M059J (cell line): ENCODE results near the gene WNT9A. TPM values are rescaled to one million over a fixed set of nuclear protein-coding genes. Genes with fewer than 3 reads are reported as not detected.

Source experiments
- DNase-seq: peaks from one replicate; pipeline ENCODE4 v3.0.0-alpha.2; 2012; ENCODE audit warnings: low read depth
- total RNA-seq: library from RNA; depleted of rRNA; stranded (reverse); fragments of >200 nt; shearing (Covaris generic); gene quantifications from 2 replicates; pipeline ENCODE4 v1.2.3, GENCODE V29; 2014

WNT9A gene
- total RNA-seq, 1 experiment from 2014 or later, result 0.37 TPM

DNA sequence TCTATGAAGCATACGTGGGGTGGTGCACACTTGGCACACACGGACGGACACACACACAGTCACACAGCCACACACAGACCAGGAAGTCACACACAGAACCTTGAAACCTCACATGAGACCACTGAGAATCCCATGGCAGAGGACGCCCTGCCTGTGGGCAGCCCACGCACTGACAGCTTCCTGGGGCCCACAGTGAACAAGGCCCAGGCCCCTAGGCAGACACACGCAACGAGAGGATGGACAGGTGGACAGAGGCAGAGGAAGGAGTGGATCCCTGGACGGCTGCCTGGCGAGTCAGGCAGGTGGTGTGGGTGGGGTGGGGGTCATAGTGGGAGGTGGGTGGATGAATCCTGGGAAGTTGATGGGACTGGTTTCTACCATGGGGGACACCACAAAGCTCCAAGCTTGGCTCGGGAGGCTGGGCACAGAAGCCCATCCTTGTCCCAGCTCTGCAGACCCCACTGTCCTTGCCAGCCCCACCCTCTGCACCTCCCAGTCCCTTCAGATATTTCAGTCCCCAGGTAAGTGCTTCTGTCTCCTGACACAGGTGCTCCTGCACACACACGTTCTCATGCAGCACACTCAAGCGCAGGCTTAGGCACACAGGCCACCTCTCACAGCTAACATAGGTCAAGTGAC, 49.1 kb downstream of the WNT9A start:
- no peak for DNase-seq

DNA sequence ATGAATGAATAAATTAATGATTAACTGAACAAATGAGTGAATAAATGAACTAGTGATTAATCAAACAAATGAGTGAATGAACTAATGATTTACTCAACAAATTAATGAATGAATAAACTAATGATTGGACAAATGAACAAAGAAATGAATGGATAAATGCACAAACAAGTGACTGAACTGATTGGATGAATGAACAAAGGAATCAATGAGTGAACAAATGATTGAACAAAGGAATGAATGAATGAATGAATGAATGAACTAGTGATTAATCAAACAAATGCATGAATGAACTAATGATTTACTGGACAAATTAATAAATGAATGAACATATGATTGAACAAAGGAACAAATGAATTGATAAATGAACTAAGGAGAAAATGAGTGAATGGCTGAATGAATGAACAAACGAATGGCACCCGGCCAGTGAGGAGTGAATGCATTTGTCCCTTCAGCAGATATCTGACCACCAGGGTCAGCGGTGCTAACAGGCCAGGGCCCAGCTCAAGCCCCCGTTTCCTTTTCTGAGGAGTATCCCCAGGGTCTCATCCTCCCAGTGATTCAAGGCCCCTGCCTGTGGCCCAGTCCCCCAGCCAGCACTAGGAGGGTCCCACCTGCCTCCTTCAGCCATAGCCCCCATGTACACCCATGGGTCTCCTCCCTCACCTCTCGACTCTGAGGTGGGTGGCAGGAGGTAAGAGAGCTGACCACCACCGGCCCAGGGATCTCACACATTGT, 49.9 kb downstream of the WNT9A start:
- no peak for DNase-seq

DNA sequence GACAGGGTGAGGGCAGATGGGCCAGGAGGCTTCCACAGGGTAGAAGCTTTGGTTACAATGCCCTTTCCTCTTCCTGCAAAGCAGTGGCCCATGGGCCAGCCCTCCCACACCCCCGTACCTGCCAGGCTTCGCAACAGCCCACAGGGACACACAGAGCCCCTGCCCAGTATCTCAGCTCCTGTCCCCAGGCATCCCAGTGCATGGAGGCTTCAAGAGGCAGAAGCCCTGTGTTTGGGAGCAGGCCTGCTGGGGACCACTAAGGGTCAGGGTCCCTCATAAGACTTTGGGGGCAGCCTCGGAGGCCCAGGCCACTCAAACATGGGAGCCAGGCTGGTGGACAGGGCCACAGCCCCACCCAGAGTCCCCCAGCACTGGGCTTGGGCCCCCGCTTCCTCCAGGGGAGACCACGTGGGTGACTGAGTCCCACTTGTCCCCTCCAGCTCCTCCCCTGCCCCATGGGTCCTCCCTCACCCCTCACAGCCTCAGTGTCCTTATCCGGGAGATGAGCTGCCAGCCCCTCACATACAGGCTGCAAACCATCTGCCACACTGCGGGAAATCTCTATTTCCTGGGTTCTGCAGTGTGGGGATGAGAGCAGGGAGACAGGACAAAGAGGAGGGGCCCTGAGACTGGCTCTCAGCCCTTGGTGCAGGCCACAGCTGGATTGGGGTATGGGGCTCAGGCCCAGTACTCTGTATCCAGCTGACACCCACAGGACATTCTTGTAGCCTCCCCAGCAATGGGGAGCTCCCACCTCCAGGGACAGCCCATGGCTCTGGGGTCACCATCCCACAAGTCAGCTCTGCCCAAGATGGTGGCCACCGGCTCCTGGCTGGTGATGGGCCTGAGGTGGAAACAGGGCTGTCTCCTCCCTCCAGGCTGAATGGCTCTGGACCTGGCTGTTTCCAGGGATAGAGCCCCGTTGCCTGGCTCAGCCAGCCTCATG, 50.7 kb downstream of the WNT9A start:
- no peak for DNase-seq

GRCh38 chr1:227895828-227896685, 51.7 kb downstream of the WNT9A start:
- DNase-seq, result peak; percentile 26

DNA sequence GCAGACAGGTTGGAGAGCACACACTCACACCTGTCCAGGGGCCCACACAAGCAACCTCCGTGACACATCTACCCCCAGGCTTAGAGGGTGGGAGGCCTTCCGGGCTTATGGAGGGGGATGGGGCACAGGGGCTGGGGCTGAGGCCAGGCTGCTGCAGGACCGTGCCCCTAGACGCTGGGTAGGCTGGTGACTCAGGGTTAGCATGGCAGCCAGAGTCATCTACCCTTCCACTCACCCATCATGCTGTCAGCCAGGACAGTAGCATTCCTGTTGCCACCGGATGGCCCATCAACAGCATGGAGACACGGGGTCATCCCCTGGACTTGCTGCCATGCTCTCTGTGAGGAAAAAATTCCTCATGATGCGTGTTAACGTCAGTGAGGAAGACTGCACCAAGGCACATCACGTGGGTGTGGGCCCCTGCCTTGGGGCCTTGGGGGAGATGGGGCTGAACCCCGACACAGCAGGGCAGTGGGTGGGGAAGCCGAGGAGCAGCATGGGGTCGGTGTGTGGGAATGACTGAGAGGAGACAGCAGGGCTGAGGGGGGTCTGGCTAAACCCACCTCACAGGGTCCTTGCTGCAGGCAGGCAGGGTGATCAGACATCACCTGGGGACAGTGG, 52.8 kb downstream of the WNT9A start:
- peak; percentile 33 for DNase-seq

GRCh38 chr1:227893949-227894721, 53.6 kb downstream of the WNT9A start:
- peak; percentile 64 for DNase-seq

GRCh38 chr1:227893300-227893948, 54.3 kb downstream of the WNT9A start:
- no peak for DNase-seq

GRCh38 chr1:227892489-227893299, 55.0 kb downstream of the WNT9A start:
- no peak for DNase-seq

GRCh38 chr1:227891955-227892488, 55.7 kb downstream of the WNT9A start:
- DNase-seq, result no peak

GRCh38 chr1:227891223-227891954, 56.3 kb downstream of the WNT9A start:
- no peak for DNase-seq

DNA sequence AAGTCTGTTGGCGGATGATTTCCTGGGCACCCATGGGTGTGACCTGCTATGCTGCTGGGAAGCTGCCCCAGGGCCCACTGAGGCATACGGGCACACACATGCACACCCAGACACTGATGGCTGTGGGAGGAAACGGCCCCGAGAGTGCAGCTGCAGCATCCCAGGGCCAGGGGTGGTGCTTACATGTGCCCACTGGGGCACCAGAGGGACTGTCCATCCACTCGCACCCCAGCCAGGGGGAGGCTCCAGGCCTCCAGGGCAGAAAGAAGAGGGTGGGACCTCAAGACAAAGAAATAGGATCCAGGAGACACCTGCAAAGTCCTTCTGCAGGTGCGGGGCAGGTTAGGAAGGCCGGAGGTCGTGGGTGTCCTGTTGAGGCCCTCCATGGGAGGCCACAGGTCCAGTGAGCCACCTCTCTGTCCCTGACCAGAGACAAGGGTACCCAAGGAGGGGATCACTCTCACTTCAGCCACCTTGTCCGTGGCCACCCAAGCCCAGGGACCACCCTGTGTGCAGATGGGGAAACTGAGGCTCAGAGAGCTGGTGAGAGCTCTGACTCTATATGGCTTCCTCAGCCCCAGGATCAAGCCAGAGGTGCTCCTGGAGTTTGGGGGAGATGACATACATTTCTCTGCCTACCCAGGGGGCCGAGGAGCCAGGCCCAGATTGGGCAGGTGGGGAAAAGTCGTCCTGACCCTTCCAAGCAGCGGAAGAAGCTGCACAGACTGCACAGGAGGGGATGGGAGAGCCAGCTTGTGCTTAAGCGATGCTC, 57.1 kb downstream of the WNT9A start:
- no peak for DNase-seq

DNA sequence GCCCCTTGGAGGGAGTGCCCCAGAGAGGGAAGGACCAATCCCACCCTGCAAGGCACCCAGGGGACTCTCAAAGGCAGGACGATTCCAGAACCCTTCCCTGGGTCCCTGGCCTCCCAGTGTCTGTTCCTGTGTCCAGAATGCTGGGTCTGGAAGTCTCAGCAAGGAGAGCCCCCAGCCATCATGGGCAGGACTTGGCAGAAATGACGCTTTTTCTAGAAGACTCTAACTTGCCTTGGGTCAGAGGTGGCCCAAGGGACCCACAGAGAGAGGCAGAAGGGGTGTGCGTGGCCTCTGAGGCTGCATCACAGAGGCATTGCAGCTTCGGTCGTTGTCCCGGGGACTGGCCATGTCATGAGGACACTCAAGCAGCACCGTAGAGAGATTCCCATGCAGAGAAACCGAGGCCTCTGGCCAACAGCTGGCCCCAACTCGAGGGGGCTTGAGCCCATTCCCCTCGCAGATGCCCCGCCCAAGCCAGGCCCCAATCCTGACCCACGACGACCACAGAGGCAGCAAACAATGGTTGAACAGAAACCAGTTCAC, 57.8 kb downstream of the WNT9A start:
- DNase-seq, result no peak

DNA sequence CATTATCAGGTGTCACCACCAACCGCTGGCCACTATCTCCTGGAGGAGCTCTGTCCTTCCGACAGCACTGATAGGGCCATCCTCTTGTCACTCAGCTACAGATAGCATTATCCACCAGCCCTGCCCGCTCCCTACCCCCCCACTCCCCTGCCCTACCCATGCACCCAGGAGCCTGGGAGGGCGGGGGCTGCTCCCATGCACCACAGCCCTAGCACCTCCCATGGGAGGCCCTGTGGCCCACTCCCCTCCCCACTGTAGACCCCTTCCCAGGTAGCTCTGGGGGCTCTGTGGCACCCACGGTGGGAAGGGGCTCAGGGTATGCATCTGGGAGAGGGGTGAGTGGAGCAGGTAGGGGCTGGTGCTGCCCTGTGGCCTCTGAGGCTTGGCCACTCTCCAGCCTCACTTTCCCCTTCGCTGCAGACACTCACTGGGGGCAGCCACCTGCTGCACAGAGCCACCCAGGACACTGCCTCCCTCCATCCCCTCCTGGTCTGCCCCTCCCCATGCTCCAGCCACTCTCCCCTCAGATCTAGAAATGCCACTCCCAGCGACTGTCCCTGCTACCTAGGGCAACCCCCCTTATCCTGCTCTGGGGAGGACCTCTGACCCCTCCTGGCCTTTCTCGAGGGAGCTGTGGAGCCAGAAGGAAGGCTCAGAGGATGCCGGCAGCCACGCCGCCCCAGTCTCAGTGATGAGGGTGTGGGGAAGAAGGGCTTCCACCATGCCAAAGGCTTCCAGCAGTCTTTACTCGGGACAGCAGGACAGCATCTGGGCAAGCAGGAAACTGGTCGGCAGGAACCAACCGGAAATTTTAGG, 58.5 kb downstream of the WNT9A start:
- DNase-seq, result no peak

DNA sequence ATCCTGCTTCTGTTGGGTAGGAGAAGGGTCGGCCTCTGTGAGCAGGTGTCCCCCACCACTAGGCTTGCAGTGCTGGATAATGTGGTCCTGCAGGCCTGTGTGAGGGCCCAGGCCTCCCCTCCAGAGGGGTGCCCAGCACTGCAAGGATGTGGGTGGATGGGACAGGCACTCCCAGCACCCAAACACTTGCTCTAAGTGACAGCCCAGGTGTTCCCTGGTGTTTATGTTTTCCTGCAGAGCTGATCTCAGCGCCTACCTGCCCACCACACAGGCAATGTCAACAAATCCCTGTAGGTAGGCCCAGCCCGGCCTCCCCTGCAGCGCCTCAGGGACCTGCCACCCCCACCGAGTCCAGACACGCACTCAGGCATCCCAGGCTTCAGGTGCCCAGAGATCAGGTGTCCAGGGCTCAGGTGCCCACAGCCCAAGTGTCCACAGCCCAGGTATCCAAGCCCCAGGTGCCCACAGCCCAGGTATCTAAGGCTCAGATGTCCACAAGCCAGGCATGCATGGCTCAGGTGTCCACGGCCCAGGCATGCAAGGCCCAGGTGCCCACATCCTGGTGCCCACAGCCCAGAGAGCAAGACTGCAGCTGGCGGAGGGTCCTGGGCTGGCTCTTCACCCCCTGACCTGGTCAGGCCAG, 59.2 kb downstream of the WNT9A start:
- DNase-seq, result no peak

DNA sequence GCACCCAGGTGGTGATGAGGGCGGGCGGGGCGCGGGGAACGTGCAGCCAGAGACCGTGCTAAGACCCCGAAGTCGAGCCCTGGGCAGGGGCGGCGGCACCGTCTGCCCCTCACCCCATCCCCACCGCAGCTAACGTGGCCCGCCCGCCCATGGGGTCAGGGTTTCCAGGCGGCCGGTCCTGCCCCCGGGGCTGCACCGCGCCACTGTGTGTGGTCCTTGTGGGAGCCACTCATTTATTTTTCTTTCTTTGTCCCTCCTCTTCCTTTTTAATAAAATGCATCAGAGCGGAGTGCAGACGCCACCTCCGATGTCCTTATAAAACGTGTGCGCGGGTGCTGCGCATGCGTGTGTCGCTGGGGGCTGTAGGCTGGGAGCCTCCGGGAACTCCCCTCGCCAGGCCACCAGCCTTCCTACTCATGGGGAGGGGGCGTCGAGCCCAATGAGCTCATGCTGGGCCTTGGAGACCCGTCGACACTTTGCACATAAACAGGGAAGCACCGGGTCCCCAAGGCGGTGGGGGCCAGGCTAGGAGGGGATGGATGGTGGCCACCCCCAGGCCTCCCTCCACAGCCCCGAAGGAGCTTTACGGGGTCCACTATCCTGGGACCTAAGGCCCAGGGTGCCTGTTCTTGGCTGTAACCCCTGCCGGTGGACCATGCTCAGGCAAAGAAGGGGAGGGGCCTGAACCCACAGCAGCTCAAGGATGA, 59.9 kb downstream of the WNT9A start:
- DNase-seq, result no peak
